HG02642 (cell line): Measurements from ENCODE around the gene ENGASE.

ENCODE experiments used
- ATAC-seq: cut with Tn5 transposase; IDR thresholded peaks from one replicate; pipeline ENCODE4 v1.9.1; 2021; ENCODE audit warnings: mild to moderate bottlenecking; ENCODE audit not compliant: unreplicated experiment, poor library complexity

ENGASE gene

DNA sequence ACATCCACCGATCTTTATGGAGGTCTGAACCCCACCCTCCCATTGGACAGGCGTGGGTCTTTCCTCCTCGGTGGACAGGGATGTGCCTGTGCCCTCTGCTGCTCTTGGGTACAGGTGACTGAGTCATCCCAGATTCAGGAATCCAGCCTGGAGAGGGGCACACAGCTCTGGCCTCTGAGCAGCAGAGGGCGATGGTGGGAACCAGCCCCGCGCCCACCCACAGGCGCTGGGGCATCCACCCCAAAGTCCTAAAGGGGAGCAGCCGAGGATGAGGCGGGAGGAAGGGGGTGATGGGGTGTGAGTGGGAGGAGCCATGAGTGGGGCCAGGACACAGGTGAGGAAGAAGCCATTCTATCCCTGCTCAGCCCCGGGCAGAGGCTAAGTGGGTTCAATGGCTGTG is 35.0 kb downstream of the ENGASE start:
- ATAC-seq, result no peak

DNA sequence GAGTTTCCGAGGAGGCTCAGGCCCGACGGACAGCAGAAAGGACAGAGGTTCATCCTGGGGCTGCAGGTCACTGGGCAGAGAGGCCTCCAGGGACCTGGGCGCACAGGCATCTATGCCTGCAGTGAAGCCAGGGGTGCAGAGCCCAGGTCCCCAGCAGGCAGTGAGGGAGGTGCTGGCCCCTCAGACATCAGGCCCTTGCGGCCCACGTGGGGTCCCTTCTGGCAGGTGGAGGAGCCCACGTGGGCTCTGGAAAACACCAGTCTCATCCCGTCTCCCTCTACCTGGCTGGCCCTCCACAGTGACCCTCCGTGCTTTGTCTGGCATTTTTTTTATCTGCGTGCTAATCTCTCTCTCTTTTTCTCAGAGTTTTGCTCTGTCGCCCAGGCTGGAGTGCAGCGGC is 36.5 kb downstream of the ENGASE start:
- no peak for ATAC-seq

DNA sequence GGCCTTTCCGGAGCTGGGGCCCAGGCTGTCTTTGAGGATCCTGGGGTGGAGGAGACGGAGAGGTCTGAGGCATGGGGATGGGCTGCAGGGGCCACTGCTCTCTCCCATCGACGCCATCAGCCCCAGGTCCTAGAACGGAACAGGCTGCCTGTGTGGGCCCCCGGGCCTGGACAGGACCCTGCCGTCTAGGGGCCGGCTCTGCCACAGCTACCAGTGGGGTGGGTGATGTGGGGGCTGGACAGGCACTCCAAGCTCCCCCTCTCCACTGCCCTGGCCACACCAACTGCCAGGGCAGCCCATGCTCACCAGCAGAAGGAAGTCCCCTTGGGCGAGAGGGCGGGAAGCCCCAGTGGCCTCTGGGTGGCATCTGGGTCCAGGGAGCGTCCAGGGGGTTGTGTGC is 37.8 kb downstream of the ENGASE start:
- no peak for ATAC-seq

DNA sequence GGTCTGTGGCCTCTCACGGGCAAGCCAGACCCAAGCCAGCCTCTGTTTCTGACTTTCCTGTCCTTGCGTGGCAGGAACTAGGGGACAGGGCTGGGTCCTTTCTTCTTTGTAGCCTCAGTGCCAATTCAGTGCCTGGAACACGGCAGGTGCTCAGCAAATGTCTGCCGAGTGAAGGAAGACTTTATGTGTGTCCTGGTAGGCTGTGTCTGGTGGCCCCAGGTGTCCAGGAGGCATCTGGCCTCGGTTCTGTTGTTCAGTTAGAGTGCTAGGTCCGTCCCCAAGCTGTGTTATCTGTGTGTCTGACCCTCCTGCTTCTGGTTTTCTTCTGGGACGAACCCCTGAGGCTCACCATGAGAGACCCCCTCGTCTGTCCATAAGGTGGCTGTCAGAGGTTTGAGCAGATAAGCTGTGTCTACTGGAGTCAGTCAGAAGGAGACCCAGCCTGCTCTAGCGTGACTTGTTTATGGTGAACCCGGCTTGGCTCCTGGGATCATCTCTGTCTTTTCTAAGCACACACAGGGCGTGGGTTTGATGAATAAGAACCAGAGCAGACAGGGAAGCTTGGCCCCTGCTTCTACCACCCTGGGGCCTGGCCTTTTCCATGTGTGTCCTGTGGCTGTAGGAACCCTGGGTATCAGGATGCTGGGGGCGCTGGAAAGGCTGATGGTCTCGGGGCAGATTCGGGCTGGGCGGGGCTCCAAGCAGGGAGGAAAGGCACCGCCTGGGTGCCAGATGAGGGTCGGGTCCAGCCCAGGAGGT is 39.3 kb downstream of the ENGASE start:
- no peak for ATAC-seq

DNA sequence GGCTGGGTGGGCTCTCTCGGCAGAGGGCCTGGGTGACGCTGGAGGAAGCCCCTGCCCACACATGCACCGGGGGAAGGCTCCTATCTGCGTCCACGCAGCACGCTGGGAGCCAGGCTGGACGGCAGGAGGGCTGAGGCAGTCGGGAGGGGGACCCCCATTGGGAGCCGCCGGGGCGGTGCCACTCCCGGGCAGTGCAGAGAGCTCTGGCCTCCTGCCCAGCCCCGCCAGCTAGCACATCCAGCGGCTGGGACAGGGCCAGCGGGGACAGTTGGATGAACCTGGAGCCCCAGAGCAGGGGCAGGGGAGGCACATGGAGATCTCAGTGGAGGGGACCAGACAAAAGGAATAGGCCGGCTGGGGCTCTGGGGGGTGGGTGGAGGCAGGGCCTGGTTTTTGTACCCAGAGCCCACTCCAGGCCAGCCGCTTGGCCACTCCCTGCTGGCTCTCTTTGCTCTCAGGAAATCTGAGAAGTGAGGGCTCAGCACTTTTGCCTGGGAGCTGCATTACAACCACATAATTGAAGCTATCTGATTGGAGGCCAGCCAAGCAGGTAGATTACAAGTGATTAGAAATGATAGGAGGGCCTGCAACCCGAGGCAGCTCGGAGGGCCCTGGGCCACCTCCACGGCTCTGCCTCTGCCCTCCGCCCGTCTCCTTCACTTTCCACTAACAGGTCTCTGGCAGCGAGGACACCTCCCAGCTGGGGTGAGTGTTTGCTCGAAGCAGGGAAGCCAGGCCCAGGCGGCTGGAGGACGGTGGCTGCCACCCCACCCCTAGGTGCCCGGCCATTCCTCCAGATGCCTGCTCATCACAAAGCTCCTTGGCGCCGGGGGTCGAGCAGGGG is 40.1 kb downstream of the ENGASE start:
- no peak for ATAC-seq

DNA sequence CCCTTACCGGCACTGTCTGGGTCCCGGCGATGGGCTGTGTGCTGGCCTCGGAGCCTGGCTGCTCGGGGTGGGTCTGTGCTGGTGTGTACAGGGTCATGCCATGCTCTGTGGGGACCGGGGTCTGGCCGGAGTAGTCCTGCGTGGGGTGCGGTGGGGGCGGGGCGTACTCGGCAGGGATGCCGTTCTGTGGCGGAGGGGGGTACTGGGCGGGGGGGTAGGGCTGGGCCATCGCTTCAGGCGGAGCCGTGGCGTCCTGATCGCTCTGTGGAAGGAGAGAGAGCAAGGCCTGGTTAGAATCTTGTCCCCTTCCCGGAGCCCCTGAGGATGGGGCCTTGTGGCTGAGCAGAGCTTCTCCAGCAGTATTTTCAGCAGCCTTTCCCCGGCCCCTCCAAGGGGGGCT is 40.9 kb downstream of the ENGASE start:
- ATAC-seq, result no peak

DNA sequence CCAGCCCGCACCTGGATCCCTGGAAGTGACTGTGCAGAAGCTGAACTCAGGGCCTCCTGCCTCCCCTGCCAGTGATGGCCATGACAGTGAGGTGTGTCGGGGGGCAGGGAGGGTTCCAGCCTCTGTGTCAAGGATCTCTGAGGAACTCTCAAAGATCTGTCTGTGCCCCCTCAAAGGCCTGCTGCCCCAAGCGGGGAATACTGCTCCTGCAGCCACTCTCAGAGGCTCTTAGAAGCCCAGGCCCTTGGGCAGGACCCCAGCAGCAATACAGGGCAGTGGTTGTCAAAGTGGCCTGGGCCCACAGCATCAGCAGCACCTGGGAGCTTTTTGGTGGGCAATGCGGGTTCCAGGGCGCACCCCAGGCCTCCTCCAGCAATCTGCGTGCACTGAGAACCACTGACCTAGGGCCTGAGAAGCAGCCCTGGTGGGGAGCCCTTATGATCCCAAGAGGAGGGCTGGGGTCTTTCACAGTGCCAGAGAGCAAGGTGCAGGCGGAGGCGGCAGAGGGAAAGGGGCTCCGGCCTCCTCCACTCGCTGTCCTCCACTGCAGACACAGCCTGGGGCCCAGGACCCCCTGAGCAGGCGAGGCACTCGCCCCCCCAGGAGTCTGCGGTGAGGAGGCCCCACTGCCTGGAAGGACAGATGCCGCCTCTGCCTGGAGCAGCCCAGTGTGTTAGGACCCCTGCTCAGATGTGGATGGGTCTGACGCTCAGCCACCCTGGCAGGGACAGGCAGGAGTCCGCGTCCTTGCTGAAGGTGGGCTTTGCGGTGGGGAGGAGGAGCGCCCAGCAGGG is 42.1 kb downstream of the ENGASE start:
- ATAC-seq, result no peak

DNA sequence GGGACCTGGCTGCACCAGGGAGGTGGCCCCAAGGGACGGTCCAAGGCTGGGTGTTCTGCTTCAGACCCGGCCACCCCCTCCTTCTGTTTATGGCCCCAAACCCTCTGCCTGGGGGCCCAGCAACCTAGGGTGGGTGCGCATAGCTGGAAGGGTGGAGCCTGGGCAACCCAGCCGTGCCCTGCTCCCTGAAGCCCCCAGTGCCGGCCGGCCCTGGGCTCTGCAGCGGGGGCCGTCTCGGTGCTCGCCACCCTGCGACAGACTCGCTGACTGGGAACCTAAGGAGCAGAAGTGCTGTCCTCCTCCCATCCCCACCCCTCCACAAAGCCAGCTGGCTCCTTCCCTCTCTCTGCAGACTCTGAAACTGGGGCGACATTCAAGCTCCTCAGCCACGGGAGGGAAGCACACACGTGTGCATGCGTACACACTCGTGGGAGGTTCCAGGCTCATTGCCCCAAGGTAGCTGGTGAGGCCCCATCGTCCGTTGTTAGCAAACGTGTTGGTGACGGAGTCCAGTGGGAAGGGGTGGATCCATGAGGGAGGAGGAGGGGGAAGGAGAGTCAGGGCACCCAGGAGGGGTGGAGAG is 43.4 kb downstream of the ENGASE start:
- no peak for ATAC-seq

DNA sequence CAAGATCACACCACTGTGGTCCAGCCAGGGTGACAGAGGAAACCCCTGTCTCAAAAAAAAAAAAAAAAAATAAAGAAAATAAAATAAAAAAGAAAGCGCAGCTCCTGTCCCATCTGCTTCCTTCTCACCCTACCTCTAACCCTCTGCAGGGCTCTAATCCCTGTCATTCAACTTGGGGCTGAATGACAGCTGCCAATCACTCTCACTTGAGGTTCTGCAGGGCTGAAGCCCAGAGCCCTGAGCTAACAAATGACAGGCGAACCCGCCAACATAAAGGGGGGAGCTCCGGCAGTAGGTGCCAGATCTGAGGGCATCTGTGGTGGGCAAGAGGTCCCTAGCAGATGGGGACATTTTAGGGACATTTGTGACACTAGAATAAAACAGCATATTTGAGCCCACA is 44.3 kb downstream of the ENGASE start:
- ATAC-seq, result no peak

DNA sequence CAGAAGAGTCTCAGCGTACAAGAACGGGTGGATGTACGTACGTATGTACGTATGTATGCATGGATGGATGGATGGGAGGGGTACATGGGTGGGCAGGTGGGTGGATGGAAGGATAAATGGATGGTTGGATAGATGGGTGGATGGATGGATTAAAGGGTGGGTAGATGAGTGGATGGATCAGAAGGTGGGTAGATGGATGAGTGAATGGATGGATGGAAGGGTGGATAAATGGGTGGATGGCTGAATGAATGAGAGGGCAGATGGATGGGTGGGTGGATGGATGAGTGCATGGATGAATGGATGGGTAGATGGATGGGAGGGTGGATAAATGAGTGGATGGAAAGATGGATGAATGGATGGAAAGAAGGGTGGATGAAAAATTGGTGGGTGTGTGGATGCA is 45.6 kb downstream of the ENGASE start:
- no peak for ATAC-seq

DNA sequence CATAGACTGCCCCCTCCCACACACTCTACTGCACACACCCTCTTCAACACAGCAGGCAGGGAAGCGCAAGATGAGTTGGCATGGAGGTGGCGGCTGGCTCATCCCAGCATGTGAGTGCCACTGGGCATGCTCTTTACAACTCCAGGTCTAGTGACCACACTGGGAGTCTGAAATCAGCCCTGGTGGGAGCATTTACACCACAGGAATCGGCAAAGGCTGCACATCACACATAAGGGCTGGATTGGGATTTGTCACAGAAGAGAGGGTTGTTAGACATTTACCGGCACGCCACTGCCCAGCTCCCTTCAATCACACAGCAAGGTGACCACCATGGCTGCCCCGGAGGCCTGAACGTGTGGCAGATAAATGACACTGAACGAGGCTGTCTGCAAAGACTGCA is 49.4 kb downstream of the ENGASE start:
- ATAC-seq, result no peak

DNA sequence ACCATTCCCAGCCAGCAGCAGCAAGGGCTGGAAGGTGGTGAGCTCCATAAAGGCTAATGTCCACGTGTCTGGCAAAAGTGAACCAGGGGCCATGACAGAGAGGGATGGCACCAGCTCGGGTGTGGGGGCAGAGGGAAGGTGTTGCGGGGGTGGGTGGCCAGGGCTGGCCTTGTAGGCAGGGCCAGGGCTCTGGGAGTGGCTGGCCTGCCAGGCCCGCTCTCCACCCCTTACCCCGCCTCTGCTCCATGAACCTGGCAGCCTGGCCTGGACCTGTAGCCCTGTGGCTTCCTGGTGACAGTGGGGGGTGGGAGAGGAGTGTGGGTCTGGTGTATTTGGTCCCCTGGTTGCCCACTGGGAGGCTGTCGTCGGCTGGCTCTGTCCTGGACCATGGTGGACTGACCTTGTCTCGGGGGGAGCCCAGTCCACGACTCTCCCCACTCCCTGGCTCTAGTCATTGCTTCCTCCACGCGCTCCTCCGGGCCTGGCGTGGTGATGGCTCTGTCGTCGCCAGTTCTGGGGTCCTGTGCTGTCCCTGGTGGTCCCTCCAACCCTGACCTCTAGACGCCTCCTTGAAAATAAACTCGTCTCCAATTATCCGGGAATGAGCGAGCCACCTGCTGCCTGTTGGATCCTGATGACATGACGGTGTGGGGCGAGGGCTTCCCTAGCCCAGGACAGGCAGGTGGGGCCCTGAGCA is 50.0 kb downstream of the ENGASE start:
- no peak for ATAC-seq

DNA sequence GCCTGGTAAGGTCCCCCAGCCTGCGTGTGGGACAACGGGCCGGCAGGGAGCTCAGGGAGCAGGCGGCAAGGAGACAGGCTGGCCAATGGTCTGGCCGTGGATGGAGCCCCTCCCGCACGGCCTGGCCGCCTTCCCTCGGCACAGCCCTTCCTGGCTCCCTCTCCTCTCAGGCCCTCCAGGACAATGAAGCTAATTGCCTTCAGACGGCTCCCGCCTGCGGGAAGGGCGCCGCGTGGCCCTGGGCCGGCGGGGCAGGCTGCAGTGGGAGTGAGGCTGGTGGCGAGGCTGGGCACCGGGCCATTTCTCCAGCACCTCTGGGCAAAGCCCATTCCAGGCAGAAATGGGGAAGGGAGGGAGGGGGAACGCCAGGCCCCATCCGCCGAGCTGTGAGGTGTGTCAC is 50.9 kb downstream of the ENGASE start:
- ATAC-seq, result no peak

DNA sequence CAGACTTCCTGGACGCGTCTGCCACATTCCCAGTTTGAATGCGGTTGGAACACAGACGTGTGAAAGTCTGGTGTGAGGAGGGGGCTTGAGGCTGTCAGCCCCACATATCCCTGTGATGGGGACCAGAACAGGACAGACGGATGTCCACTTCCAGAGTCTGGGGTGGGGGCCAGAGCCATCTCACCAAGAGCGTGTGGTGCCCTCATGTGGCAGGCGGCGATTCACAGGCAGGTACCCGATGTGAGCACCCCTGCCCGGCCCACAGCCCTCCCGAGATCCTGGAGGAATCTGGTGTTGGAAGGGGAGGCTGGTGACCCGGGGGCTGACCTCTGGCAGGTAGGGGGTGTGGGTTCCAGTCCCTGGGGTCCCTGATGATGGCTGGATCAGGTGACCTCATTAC is 51.5 kb downstream of the ENGASE start:
- ATAC-seq, result no peak

DNA sequence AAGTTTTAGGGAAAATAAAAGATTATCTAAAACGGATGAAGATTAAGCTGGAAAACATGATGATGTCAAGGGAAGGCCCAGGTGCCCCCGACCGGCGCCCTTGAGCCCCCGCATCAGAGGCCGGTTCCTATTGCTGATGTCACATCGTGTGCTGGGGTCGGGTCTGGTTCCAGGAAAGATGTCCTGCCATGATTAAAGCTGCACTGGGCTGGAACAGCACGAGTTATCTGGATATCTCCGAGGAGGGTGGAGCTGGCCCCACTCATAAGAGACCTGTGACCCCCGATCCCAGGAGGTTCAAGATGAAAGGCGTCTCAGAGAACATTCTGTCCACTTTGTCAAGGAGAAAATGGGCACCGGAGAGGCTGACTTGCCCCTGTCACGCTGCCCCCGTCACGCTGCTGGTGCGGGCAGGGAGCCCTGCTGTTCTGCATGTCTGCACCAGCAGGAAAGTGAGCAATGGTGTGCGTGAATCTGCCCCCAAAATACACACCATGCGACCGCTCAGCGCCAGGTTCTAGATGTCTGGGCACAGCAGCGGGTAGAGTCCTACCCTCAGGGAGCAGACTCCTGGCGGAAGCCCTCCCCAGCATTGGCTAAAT is 53.0 kb downstream of the ENGASE start:
- no peak for ATAC-seq

DNA sequence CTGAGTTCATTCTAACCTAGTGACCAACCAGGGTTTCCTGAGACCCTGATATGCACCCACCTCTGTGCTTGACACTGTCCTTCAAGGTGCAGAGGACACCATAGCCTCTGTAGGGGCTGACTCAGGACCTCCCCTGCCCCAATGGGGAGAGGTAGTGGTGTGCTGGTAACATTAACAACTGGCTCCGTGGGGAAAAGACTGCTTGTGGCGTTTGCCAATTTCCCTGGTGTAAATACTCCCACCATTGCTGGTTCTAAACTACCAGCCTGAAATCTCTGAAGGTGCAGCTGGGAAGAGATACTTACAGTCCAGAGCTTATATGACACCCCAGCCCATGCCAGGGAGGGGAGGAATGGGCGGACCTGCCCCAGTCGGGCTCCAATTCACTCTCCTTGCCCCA is 54.9 kb downstream of the ENGASE start:
- ATAC-seq, result no peak

DNA sequence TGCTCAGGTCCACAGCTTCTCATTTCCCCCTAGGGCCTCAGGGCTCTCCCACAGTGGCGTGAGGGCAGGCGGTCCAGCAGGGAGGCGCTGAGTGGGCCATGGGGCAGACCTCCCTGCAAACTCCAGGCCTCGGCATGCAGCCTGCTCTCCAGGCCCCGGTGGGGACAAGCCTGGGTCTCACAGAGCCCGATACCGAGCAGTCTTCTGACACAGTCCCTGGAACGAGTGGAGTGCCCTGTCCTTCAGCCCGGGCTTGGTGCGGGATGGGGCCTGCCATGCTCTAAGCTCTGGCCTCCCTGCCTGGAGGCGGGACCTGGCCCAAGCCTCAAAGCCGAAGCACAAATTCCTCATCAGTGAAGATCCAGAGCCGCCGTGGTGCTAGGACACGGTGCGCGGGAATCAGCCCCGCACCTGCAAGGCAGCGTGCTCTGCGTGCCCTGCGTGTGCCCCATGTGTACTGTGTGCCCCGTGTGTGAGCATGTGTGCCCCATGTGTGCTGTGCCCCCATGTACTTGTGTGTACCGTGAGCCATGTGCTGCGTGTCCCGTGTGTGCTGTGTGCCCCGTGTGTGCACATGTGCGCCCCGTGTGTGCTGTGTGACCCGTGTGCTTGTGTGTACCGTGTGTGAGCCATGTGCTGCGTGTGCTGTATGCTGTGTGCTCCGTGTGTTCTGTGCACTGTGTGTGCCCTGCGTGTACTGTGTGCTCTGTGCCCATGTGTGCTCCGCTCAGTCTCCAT is 56.1 kb downstream of the ENGASE start:
- ATAC-seq, result no peak

DNA sequence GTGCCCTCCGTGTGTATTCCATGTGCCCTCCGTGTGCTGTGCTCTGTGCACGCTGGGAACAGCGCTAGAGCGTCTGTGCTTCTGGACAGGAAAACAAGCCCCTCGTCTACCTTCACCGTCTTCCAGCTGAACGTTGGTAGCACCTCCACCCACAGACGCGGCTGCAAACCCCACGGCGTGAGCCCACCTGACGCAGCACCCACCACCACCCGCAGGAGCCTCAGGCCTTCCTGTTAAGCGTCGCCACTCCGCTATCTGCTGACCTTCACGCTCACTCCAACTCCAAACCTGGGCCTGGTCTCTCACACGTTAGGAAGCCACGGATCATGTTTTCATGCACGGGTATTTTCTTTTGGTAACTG is 56.6 kb downstream of the ENGASE start:
- ATAC-seq, result no peak

DNA sequence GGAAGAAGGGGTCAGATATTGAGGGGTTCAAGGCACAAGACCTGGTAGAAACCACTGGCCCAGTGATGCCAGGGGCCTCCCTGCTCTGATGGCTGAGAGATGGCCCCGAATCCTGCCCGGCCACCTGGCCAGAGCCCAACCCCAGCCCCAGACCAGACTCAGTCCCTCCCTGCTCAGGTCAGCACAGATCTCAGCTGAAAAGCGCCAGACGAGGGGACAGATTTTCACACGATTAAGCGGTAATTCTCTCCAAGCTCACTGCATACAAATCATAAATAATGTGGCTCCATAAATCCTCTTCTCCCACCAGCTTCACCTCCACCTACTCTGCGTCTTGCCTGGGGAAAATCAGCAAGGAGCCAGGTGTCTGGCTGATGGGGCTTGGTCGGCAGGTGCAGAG is 57.1 kb downstream of the ENGASE start:
- no peak for ATAC-seq
